ENCODE results near the gene SLC9A2. TPM values are rescaled to one million over a fixed set of nuclear protein-coding genes. Genes with fewer than 3 reads are reported as not detected.

Gene SLC9A2
- total RNA-seq, 6 donors from 2014 or later, result 0.30 to 1.1 (median 0.38) TPM; not detected in 2

- H3K9me3 ChIP-seq, result no peaks in the 10 kb centered on the region
- no peak for TF ChIP-seq CTCF (IDR thresholded peaks at IDR 0.05)
- no peak for TF ChIP-seq EP300 (IDR thresholded peaks at IDR 0.05)
- no peak for TF ChIP-seq POLR2A (IDR thresholded peaks at IDR 0.05)
- no peak for TF ChIP-seq POLR2AphosphoS5 (IDR thresholded peaks at IDR 0.05)
- ATAC-seq (ENCODE audit: low FRiP score in 2 of 2), result no peak
- H3K27ac ChIP-seq, result no peak overlapping the region
- no peak for DNase-seq
- H3K36me3 ChIP-seq, result no peaks in the 10 kb centered on the region
- 86 to 88% methylated on average over 3 of the region's 3 CpGs for WGBS, 2 donors
- H3K4me1 ChIP-seq, result peaks cover 16 to 22% (median 18%) of the 10 kb centered on the region in 4 donors
- H3K27me3 ChIP-seq, result peaks cover 0 to 23% (median 8%) of the 10 kb centered on the region in 4 donors
- H3K4me3 ChIP-seq, result no peak overlapping the region
Measured at GRCh38 chr2:102622646-102623045, 3.3 kb downstream of the SLC9A2 start.

- H3K27ac ChIP-seq, result no peak overlapping the region
- no peaks in the 10 kb centered on the region for H3K4me1 ChIP-seq
- H3K9me3 ChIP-seq, result no peaks in the 10 kb centered on the region
- DNase-seq, result no peak
- TF ChIP-seq POLR2A (IDR thresholded peaks at IDR 0.05) (no peak), POLR2AphosphoS5 (IDR thresholded peaks at IDR 0.05) (no peak), CTCF (IDR thresholded peaks at IDR 0.05) (no peak), EP300 (IDR thresholded peaks at IDR 0.05) (no peak)
- ATAC-seq (ENCODE audit: low FRiP score in 2 of 2), result no peak
- no peaks in the 10 kb centered on the region for H3K27me3 ChIP-seq
- WGBS, 2 donors, result 68 to 70% methylated on average over 4 of the region's 4 CpGs
- no peaks in the 10 kb centered on the region for H3K36me3 ChIP-seq
- H3K4me3 ChIP-seq, result no peak overlapping the region
Measured at GRCh38 chr2:102630458-102630857, 11.1 kb downstream of the SLC9A2 start.

DNA sequence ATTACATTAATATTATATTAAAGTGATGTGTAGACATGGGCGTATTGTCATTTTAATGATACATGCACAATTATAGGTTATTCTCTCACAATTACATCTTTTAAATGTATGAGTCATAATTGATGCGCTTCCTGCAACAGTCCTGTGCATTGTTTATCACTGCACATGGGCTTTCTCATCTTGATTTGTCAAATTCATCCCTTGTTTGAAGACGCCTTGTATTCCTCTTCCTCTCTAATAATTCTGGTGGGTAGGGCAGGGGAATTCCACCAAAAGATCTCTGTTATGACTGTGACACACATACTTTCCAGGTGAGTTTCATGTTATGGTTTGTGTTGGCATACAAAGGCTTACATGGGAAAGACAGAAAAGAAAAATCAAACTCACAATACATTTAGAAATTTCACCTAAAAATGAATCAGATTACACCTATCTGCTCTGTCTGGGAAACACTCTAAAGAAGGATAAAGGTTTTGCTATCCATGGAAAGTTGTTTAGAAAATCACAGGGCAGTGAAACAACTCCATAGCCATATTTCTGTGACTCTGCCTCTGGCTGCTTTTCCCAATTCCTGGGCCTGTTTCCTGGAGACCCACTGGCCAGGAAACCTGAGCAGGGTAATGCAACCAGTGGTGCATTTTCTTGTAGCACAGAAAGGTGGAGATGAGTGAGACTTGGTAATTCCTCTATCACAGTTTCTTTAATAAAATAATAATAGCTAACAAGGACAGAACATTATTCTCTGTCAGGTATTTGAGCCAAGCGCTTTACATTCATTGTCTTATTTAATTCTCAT, 13.2 kb downstream of the SLC9A2 start:
- H3K4me1 ChIP-seq, result no peaks in the 10 kb centered on the region
- WGBS, 2 donors, result 82 to 86% methylated on average over 4 of the region's 4 CpGs
- H3K27ac ChIP-seq, result no peak overlapping the region
- DNase-seq (no peak), ATAC-seq (ENCODE audit: low FRiP score in 2 of 2) (no peak)
- H3K36me3 ChIP-seq, result no peaks in the 10 kb centered on the region
- H3K9me3 ChIP-seq, result no peaks in the 10 kb centered on the region
- no peaks in the 10 kb centered on the region for H3K27me3 ChIP-seq
- no peak overlapping the region for H3K4me3 ChIP-seq
- TF ChIP-seq CTCF (IDR thresholded peaks at IDR 0.05) (no peak), POLR2A (IDR thresholded peaks at IDR 0.05) (no peak), EP300 (IDR thresholded peaks at IDR 0.05) (no peak), POLR2AphosphoS5 (IDR thresholded peaks at IDR 0.05) (no peak)

DNA sequence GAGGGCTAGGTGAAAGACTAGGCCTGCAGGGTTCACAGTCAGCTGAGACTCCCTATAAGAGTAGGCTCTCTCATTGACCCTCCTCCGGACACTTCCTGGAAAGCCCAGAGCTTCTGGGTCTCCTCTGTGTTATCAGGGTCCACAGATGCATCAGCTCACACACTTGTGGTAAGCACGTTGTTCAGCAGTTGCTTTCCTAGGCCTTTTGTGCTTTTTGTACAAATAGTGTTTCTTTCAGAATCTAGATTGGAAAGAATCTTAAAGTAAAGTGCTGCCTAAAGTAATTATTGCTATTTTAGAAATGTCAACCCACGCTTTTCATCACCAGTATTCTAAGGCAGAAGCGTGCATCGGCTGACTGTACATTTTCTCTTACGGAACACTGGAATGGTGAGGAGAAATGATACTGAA, 15.5 kb downstream of the SLC9A2 start:
- no peaks in the 10 kb centered on the region for H3K36me3 ChIP-seq
- no peak overlapping the region for H3K4me3 ChIP-seq
- no peaks in the 10 kb centered on the region for H3K27me3 ChIP-seq
- 93% methylated on average over 6 of the region's 6 CpGs for WGBS, 2 donors
- TF ChIP-seq POLR2AphosphoS5 (IDR thresholded peaks at IDR 0.05) (no peak), EP300 (IDR thresholded peaks at IDR 0.05) (no peak), CTCF (IDR thresholded peaks at IDR 0.05) (no peak), POLR2A (IDR thresholded peaks at IDR 0.05) (no peak)
- DNase-seq (no peak), ATAC-seq (ENCODE audit: low FRiP score in 2 of 2) (no peak)
- H3K27ac ChIP-seq, result no peak overlapping the region
- H3K4me1 ChIP-seq, result no peaks in the 10 kb centered on the region
- no peaks in the 10 kb centered on the region for H3K9me3 ChIP-seq

GRCh38 chr2:102635317-102635716, 16.0 kb downstream of the SLC9A2 start:
- Histone ChIP-seq H3K9me3 (no peaks in the 10 kb centered on the region), H3K27me3 (no peaks in the 10 kb centered on the region), H3K36me3 (no peaks in the 10 kb centered on the region), H3K4me1 (no peaks in the 10 kb centered on the region), H3K27ac (no peak overlapping the region), H3K4me3 (no peak overlapping the region)
- TF ChIP-seq CTCF (IDR thresholded peaks at IDR 0.05) (no peak), EP300 (IDR thresholded peaks at IDR 0.05) (no peak), POLR2AphosphoS5 (IDR thresholded peaks at IDR 0.05) (no peak), POLR2A (IDR thresholded peaks at IDR 0.05) (no peak)
- ATAC-seq (ENCODE audit: low FRiP score in 2 of 2), result no peak
- 84 to 90% methylated on average over 7 of the region's 7 CpGs for WGBS, 2 donors
- no peak for DNase-seq

Measured in upper lobe of left lung (tissue), 6 donors.